GM18498 (cell line): ENCODE data around the gene DKKL1.
A peak's percentile ranks its signal among the peaks of the same experiment; 100 is the strongest.

Source experiments
- ATAC-seq: cut with Tn5 transposase; IDR thresholded peaks from one replicate; pipeline ENCODE4 v1.9.1; 2021; ENCODE audit warnings: mild to moderate bottlenecking, moderate library complexity; ENCODE audit not compliant: unreplicated experiment

DKKL1 gene

GRCh38 chr19:49337267-49338022 is 26.2 kb upstream of the DKKL1 start:
- ATAC-seq, result no peak

GRCh38 chr19:49338023-49338677 is 25.5 kb upstream of the DKKL1 start:
- ATAC-seq, result no peak

GRCh38 chr19:49338691-49339300 is 24.9 kb upstream of the DKKL1 start:
- no peak for ATAC-seq

DNA sequence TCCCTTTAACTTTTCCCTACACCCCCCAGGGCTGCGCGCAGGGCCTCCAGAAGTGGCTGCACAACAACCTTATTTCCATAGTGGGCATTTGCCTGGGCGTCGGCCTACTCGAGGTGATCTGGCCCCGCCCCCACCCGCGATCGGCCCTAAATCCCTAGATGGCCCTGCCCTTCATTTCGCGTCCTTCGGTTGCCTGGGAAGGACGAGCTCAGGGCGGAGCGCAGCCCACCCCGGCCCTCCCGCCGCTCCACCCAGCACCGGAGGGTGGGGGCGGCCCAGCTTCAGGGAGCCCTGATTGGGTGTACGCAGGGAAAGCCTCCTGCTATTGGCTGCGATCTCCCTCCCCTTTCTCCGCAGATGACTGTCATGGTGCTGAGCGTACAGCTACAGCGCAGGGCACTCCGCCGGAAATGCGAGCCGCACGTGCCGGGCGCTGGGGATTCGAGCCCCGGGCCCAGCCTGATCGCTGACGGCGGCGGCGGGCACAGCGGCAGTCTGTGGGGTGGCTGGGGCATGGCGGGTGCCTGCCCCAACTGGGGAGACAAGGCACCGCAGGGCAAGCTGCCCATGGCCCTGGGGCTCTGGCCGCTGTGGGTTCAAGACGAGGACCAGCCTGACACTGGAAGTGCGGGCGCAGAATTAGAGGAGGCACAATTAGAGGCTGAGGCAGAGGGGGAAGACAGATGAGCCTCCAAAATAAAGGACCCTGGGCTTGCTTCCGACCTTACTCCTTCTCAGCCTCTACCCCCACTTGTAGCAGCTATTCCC is 24.2 kb upstream of the DKKL1 start:
- no peak for ATAC-seq

GRCh38 chr19:49340069-49340864 is 23.4 kb upstream of the DKKL1 start:
- peak; percentile 69 for ATAC-seq

DNA sequence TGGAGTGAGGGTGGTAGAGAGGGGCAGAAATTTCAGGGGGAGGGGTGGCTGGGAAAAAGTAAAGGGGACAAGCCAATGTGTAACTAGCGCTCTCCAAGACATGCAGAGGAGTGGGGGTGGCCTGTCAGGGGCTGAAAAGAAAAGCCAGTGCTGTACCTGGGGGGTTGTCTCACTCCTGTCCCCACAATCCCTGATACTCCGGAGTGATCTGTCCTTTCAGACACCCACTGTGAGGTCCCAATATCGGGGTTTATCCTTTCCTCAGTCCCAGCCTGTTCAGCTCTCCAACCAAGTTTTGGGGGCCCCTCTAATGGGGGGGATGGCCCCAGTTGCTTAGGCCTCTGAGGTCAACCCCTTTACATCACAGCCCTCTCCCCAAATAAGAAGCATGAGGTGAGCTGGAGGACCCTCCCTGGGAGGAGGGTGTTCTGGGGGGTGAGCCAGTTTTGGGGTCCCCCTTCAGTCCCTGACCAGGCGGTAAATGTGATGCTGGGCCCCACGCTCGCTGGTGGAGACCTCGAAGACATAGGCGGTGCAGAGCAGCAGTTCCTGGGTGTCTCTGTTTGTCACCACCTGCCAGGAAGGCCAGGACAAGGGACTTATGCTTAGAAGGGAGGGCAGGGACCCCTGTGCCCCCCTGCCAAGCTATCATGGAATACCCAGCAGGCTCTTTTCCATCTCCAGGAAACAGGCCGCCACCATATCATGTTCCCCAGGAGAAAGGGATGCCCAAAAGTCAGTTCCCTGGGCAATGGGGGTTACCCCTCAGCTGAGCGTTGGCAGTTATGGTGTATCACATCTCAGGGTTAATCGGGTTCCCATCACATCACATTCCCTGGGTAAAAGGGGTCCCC is 22.6 kb upstream of the DKKL1 start:
- ATAC-seq, result no peak

DNA sequence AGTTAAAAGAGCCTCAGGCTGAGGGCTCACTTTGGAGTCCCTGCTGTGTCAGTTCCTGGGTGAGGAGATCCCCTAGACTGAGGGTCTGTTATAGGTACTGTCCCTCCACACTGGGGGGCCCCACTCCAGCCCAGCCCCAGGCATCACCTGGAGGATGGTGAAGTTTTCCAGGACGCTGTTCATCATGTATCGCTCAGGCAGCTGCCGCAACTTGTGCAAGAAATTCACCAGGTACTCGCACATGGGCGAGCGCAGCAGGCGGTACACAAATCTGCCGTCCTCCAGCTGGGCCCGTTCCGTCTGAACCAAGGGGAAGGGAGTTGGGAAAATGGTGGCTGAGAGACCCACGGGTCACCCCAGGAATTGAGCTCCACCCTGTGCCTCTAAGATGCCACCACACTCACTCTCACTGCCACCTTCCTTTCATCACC is 21.4 kb upstream of the DKKL1 start:
- ATAC-seq, result no peak

GRCh38 chr19:49343123-49343522 is 20.6 kb upstream of the DKKL1 start:
- ATAC-seq, result no peak

- ATAC-seq, result no peak
Measured at GRCh38 chr19:49344505-49345423, 18.9 kb upstream of the DKKL1 start.

- ATAC-seq, result no peak
Measured at GRCh38 chr19:49347191-49347590, 16.5 kb upstream of the DKKL1 start.

- no peak for ATAC-seq
Measured at GRCh38 chr19:49347835-49348234, 15.8 kb upstream of the DKKL1 start.

DNA sequence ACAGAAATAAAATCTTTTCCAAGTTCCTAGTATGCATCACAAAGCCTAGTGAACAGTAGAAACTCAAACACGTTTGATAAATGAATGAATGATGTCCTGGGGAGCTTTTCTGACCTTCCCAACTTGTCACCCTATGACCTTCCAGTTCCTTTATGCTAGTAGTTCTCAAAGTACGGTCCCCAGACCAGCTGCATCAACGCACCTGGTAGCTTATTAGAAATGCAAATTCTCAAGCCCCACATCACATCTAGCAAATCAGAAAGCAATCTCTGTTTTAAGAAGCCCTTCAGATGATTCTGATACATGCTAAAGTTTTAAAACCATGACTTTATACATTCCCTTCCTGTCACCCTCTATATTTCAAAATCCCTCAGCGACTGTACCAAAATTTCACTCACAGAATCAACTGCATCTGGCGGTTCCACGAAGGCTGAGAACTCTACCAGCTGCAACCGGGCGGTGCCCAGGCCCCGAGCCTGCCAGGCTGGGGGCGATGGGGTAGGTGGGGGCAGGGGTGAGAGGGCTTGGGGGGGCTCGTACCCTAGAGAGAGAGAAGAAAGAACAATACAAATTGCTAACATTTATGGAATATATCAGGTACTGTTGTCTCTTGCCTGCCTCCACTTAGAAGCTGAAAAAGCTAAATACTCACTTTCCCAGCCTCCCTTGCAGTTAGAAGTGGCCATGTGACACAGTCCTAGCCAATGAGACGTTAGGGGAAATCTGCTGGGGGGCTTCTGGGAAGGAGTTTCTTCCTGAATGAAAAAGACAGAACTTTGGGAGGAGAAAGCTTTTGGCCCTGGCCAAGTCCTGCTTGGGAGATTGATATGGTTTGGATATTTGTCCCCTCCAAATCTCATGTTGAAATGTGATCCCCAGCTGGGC is 15.1 kb upstream of the DKKL1 start:
- ATAC-seq, result no peak

DNA sequence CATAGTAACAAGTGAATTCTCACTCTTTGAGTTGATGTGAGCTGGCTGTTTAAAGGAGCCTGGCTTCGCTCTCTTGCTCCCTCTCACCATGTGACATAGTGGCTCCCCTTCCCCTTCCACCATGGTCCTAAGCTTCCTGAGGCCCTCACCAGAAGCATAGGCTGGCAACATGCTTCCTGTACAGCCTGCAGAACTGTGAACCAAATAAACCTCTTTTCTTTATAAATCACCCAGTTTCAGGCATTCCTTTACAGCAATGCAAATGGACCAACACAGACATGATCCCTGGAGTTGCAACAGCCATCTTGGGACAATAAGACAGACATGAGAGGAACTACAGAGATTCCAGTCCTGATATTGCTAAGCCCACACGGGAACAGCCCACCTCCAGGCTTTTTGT is 14.1 kb upstream of the DKKL1 start:
- no peak for ATAC-seq

DNA sequence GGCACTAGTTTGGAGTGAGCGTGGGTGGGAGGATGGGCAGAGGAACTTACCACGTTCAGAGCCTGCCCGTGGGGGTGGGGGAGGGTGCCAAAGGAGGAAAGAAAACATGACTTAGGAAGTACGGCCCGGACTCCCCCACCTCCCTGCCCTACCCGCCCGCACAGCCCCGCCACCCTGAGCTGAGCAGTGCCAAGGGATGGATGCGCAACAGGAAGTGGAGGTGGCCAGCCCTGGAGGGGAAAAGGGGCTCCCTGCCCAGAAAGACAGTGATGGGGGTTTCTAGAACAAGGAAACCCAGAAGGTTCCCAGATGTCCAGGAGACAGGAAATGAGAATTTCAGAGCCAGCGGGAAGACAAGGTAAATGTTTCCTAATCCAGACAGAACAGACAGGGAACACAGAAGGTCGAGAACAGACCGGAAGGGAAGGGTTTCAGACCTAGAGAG is 7.7 kb upstream of the DKKL1 start:
- no peak for ATAC-seq

- ATAC-seq, result no peak
Measured at GRCh38 chr19:49356382-49356781, 7.3 kb upstream of the DKKL1 start.

- ATAC-seq, result no peak
Measured at GRCh38 chr19:49357186-49357585, 6.5 kb upstream of the DKKL1 start.
